Colon (tissue), 2 donors: ENCODE results near the gene L3MBTL4.
"Not testable (repeated sequence)": the region's sequence is repeated elsewhere in the genome, so short reads cannot be mapped to it uniquely, and the experiment has no call there.

Source experiments
- FAIRE-seq: peaks from 2 replicates; lab custom pipeline; 2012; peaks lifted over from hg19 to GRCh38; lab: Jason Lieb, UNC
- donor health status: control.
- donor health status: control.

L3MBTL4 gene

GRCh38 chr18:6174983-6175745 is 239.5 kb downstream of the L3MBTL4 start:
- no peak for FAIRE-seq

- FAIRE-seq: no peak
Observed at GRCh38 chr18:6170604-6171003, 244.1 kb downstream of the L3MBTL4 start.

- no peak for FAIRE-seq
Observed at GRCh38 chr18:6161549-6161948, 253.2 kb downstream of the L3MBTL4 start.

GRCh38 chr18:6159426-6159825 is 255.3 kb downstream of the L3MBTL4 start:
- FAIRE-seq: no peak

- no peak for FAIRE-seq
Observed at GRCh38 chr18:6158958-6159357, 255.8 kb downstream of the L3MBTL4 start.

- FAIRE-seq: no peak
Observed at GRCh38 chr18:6156446-6156845, 258.3 kb downstream of the L3MBTL4 start.

- FAIRE-seq: no peak
Observed at GRCh38 chr18:6155707-6156106, 259.0 kb downstream of the L3MBTL4 start.

GRCh38 chr18:6150430-6150829 is 264.3 kb downstream of the L3MBTL4 start:
- FAIRE-seq: no peak

- FAIRE-seq: no peak
Observed at GRCh38 chr18:6146307-6146661, 268.4 kb downstream of the L3MBTL4 start.

GRCh38 chr18:6145645-6146306 is 268.9 kb downstream of the L3MBTL4 start:
- no peak for FAIRE-seq

- no peak for FAIRE-seq
Observed at GRCh38 chr18:6139007-6139406, 275.7 kb downstream of the L3MBTL4 start.

- FAIRE-seq: not testable (repeated sequence)
Observed at GRCh38 chr18:6135901-6136300, 278.8 kb downstream of the L3MBTL4 start.

- FAIRE-seq: not testable (repeated sequence)
Observed at GRCh38 chr18:6135029-6135428, 279.7 kb downstream of the L3MBTL4 start.

GRCh38 chr18:6132751-6133368 is 281.9 kb downstream of the L3MBTL4 start:
- no peak for FAIRE-seq

- FAIRE-seq: no peak
Observed at GRCh38 chr18:6120820-6121279, 293.9 kb downstream of the L3MBTL4 start.

GRCh38 chr18:6119761-6120160 is 294.9 kb downstream of the L3MBTL4 start:
- FAIRE-seq: no peak

- no peak for FAIRE-seq
Observed at GRCh38 chr18:6118080-6118479, 296.6 kb downstream of the L3MBTL4 start.

- FAIRE-seq: no peak
Observed at GRCh38 chr18:6115710-6116109, 299.0 kb downstream of the L3MBTL4 start.

- no peak for FAIRE-seq
Observed at GRCh38 chr18:6113650-6114049, 301.1 kb downstream of the L3MBTL4 start.

- FAIRE-seq: no peak
Observed at GRCh38 chr18:6111726-6112125, 303.0 kb downstream of the L3MBTL4 start.

GRCh38 chr18:6109743-6110142 is 305.0 kb downstream of the L3MBTL4 start:
- no peak for FAIRE-seq

- FAIRE-seq: no peak
Observed at GRCh38 chr18:6107794-6108193, 306.9 kb downstream of the L3MBTL4 start.

- no peak for FAIRE-seq
Observed at GRCh38 chr18:6106091-6106685, 308.5 kb downstream of the L3MBTL4 start.
